BJ (cell line): ENCODE data around the gene TPMT. TPM values are rescaled to one million over a fixed set of nuclear protein-coding genes. Genes with fewer than 3 reads are reported as not detected.

Experiments used
- CTCF ChIA-PET: fragments of 350-600 bp; formaldehyde crosslinking; extraction: SDS; loops from one replicate; lab custom pipeline; 2021; ENCODE audit warnings: antibody characterized with exemption, inconsistent platforms; lab: Yijun Ruan, JAX
- POLR2A ChIA-PET: fragments of 300-600 bp; sonication (Branson Sonifier 250); formaldehyde crosslinking; extraction: SDS; loops from one replicate; lab custom pipeline; 2021; ENCODE audit warnings: antibody characterized with exemption; lab: Charles Lee
- DNase-seq: peaks from one replicate; pipeline ENCODE4 v3.0.0-alpha.2; 2011; ENCODE audit warnings: low read depth
- H3K27me3 ChIP-seq: 2 replicates; pipeline ENCODE4 v1.6.0; 2011; ENCODE audit warnings: low read length; ENCODE audit not compliant: control insufficient read depth, insufficient read depth
- H3K36me3 ChIP-seq: 2 replicates; pipeline ENCODE4 v1.5.1; 2011; ENCODE audit warnings: low read length; ENCODE audit not compliant: control insufficient read depth, insufficient read depth
- H3K4me3 ChIP-seq: 2 replicates; pipeline ENCODE4 v1.5.1; 2011; ENCODE audit warnings: low read depth, mild to moderate bottlenecking, control low read depth, low read length
- CTCF ChIP-seq: IDR thresholded peaks from 2 replicates; pipeline ENCODE4 v1.5.1; 2011; ENCODE audit warnings: low read depth, mild to moderate bottlenecking, control low read depth, inconsistent platforms, low read length, moderate library complexity; ENCODE audit not compliant: insufficient read depth
- polyA plus RNA-seq: library from polyadenylated mRNA; depleted of rRNA; stranded (reverse); fragments of >200 nt; gene quantifications from 2 replicates; pipeline ENCODE4 v1.2.3, GENCODE V29; 2011

The TPMT gene
- polyA plus RNA-seq, 1 experiment = 10.9 TPM

- no peaks in the 10 kb centered on the region for H3K36me3 ChIP-seq
- no peak for DNase-seq
- no peak overlapping the region for H3K4me3 ChIP-seq
- ChIA-PET CTCF (no interaction called here), POLR2A (no interaction called here)
- no peaks in the 10 kb centered on the region for H3K27me3 ChIP-seq
- TF ChIP-seq CTCF = no peak
Measured at GRCh38 chr6:18168264-18168663, 13.4 kb upstream of the TPMT start.

GRCh38 chr6:18166312-18167036 is 11.6 kb upstream of the TPMT start:
- 0 out of 2 replicates have a peak, but pooled peaks have one; percentile 11 for TF ChIP-seq CTCF
- ChIA-PET POLR2A (interaction anchor here (0.6 to 0.7 kb wide), 2 partner anchors 98 to 566 kb away, joined by 5 to 6 read pairs; partner anchors contain the start of genes DEK and FAM8A1), CTCF (interaction anchor here (0.6 to 1.1 kb wide), 4 partner anchors 10 to 363 kb away, joined by 3 to 5 read pairs (median 4); no protein-coding TSS in a partner anchor)
- peak; percentile 39 for DNase-seq
- H3K4me3 ChIP-seq = no peak overlapping the region
- no peaks in the 10 kb centered on the region for H3K27me3 ChIP-seq
- H3K36me3 ChIP-seq = peaks cover 3% of the 10 kb centered on the region

- H3K27me3 ChIP-seq = no peaks in the 10 kb centered on the region
- DNase-seq = no peak
- ChIA-PET POLR2A (no interaction called here), CTCF (interaction anchor here (0.6 kb wide), 1 partner anchor 155 kb away, joined by 3 read pairs; no protein-coding TSS in a partner anchor)
- no peak for TF ChIP-seq CTCF
- H3K4me3 ChIP-seq = no peak overlapping the region
- peaks cover 3% of the 10 kb centered on the region for H3K36me3 ChIP-seq
Measured at GRCh38 chr6:18165751-18166150, 10.9 kb upstream of the TPMT start.

GRCh38 chr6:18162401-18162800 is 7.5 kb upstream of the TPMT start:
- H3K4me3 ChIP-seq = no peak overlapping the region
- TF ChIP-seq CTCF = no peak
- CTCF ChIA-PET = interaction anchor here (0.9 kb wide), 1 partner anchor 299 kb away, joined by 3 read pairs; no protein-coding TSS in a partner anchor
- no peaks in the 10 kb centered on the region for H3K27me3 ChIP-seq
- no peak for DNase-seq
- POLR2A ChIA-PET = no interaction called here
- H3K36me3 ChIP-seq = peaks cover 3% of the 10 kb centered on the region

GRCh38 chr6:18161431-18161830 is 6.6 kb upstream of the TPMT start:
- H3K36me3 ChIP-seq = peaks cover 3% of the 10 kb centered on the region
- H3K4me3 ChIP-seq = no peak overlapping the region
- H3K27me3 ChIP-seq = no peaks in the 10 kb centered on the region
- ChIA-PET POLR2A (no interaction called here), CTCF (interaction anchor here (0.9 kb wide), 1 partner anchor 298 kb away, joined by 3 read pairs; no protein-coding TSS in a partner anchor)
- no peak for DNase-seq
- no peak for TF ChIP-seq CTCF
